22Rv1 (cell line): Measurements from ENCODE around the gene DSCAML1.

ENCODE experiments used
- ZFX ChIP-seq: fragments of 450-650 bp; IDR thresholded peaks from 2 replicates; pipeline ENCODE4 v1.6.1; 2017; ENCODE audit warnings: antibody characterized with exemption, borderline replicate concordance
- TF ChIP-seq, protein P1 (sequence below): fragments of 450-650 bp; IDR thresholded peaks from 2 replicates; pipeline ENCODE4 v1.5.1; 2017; ENCODE audit warnings: mild to moderate bottlenecking

DNA sequence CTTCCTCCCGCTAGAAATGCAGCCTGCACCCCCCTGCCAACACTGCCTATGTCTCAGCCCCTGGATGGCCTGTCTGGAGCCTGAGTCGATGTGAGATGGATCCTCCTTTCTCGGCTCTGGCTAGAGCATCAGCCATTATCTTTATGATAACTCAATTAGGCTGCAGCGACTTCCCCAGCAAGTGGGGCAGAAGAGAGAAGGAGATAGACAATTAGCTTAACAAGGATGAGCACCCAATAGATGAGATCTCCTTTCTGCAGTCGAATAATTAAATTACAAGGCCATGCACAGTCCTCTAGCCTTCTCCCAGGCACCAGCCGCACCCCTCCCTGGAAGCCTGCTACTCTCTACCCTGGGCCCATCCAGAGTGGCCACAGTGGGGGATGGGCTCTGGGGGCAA lies 290.0 kb downstream of the DSCAML1 start:
- TF ChIP-seq, protein P1, sequence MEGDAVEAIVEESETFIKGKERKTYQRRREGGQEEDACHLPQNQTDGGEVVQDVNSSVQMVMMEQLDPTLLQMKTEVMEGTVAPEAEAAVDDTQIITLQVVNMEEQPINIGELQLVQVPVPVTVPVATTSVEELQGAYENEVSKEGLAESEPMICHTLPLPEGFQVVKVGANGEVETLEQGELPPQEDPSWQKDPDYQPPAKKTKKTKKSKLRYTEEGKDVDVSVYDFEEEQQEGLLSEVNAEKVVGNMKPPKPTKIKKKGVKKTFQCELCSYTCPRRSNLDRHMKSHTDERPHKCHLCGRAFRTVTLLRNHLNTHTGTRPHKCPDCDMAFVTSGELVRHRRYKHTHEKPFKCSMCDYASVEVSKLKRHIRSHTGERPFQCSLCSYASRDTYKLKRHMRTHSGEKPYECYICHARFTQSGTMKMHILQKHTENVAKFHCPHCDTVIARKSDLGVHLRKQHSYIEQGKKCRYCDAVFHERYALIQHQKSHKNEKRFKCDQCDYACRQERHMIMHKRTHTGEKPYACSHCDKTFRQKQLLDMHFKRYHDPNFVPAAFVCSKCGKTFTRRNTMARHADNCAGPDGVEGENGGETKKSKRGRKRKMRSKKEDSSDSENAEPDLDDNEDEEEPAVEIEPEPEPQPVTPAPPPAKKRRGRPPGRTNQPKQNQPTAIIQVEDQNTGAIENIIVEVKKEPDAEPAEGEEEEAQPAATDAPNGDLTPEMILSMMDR = no peak
- no peak for TF ChIP-seq ZFX
